Mammary epithelial cell (primary cell): Measurements from ENCODE around the gene CDCA7.

Experiments
- EZH2 ChIP-seq: IDR thresholded peaks from 2 replicates; pipeline ENCODE4 v1.6.1; 2012; ENCODE audit warnings: low read length, inconsistent platforms, borderline replicate concordance
- TF ChIP-seq, protein P1 (sequence below), 2 donors: IDR thresholded peaks in 1 of 2; conservative IDR thresholded peaks in 1 of 2; 2 replicates each; pipeline ENCODE4 v1.5.1; 2011 to 2012; ENCODE audit warnings: inconsistent platforms in 2 of 2, low read length in 2 of 2, mild to moderate bottlenecking in 2 of 2, control low read depth in 1 of 2, low read depth in 1 of 2; ENCODE audit not compliant: insufficient read depth in 1 of 2; ENCODE audit errors: extremely low read depth in 1 of 2

GRCh38 chr2:173343921-173344320 lies 10.8 kb upstream of the CDCA7 start:
- TF ChIP-seq, protein P1, sequence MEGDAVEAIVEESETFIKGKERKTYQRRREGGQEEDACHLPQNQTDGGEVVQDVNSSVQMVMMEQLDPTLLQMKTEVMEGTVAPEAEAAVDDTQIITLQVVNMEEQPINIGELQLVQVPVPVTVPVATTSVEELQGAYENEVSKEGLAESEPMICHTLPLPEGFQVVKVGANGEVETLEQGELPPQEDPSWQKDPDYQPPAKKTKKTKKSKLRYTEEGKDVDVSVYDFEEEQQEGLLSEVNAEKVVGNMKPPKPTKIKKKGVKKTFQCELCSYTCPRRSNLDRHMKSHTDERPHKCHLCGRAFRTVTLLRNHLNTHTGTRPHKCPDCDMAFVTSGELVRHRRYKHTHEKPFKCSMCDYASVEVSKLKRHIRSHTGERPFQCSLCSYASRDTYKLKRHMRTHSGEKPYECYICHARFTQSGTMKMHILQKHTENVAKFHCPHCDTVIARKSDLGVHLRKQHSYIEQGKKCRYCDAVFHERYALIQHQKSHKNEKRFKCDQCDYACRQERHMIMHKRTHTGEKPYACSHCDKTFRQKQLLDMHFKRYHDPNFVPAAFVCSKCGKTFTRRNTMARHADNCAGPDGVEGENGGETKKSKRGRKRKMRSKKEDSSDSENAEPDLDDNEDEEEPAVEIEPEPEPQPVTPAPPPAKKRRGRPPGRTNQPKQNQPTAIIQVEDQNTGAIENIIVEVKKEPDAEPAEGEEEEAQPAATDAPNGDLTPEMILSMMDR (conservative IDR thresholded peaks at IDR 0.05 in 1 of 2, IDR thresholded peaks at IDR 0.05 in 1 of 2; ENCODE audit: extremely low read depth in 1 of 2, insufficient read depth in 1 of 2, low read depth in 1 of 2, low read length in 2 of 2), result no peak
- no peak for TF ChIP-seq EZH2
